Kidney (tissue), 14 donors: ENCODE measurements around the gene EPOP. TPM values are rescaled to one million over a fixed set of nuclear protein-coding genes. Genes with fewer than 3 reads are reported as not detected.

Source experiments
- DNase-seq, 5 donors: peaks; one replicate each; pipeline ENCODE4 v3.0.0-alpha.2; 2013 to 2020
- FAIRE-seq: peaks from 2 replicates; lab custom pipeline; 2012; peaks lifted over from hg19 to GRCh38; lab: Jason Lieb, UNC
- H3K27ac ChIP-seq, 2 donors: one replicate each; pipeline ENCODE4 v1.7.0; 2013; ENCODE audit warnings: low read depth in 2 of 2, low read length in 2 of 2, inconsistent platforms in 1 of 2
- H3K27me3 ChIP-seq: one replicate; pipeline ENCODE4 v1.7.1; 2013; ENCODE audit warnings: low read length, inconsistent platforms; ENCODE audit not compliant: control insufficient read depth, insufficient read depth
- H3K36me3 ChIP-seq, 3 donors: one replicate each; pipeline versions ENCODE4 v1.7.0 to v1.7.1; 2013; ENCODE audit warnings: low read length in 3 of 3, control low read depth in 1 of 3, inconsistent platforms in 1 of 3; ENCODE audit not compliant: insufficient read depth in 3 of 3, control insufficient read depth in 2 of 3
- H3K4me1 ChIP-seq, 3 donors: one replicate each; pipeline versions ENCODE4 v1.7.0 to v1.7.1; 2013; ENCODE audit warnings: low read length in 3 of 3, inconsistent platforms in 1 of 3, low read depth in 1 of 3; ENCODE audit not compliant: control insufficient read depth in 2 of 3, insufficient read depth in 2 of 3
- H3K4me3 ChIP-seq, 3 donors: one replicate each; pipeline versions ENCODE4 v1.7.0 to v1.8.1; 2013; ENCODE audit warnings: low read length in 3 of 3, control low read depth in 1 of 3, inconsistent platforms in 1 of 3
- H3K9ac ChIP-seq, 3 donors: one replicate each; pipeline versions ENCODE4 v1.7.0 to v1.7.1; 2013; ENCODE audit warnings: low read length in 3 of 3, control low read depth in 1 of 3, inconsistent platforms in 1 of 3
- H3K9me3 ChIP-seq, 3 donors: one replicate each; pipeline versions ENCODE4 v1.7.0 to v1.7.1; 2013; ENCODE audit warnings: low read length in 3 of 3, control low read depth in 1 of 3, inconsistent platforms in 1 of 3; ENCODE audit not compliant: control insufficient read depth in 2 of 3, insufficient read depth in 1 of 3
- intact Hi-C: fragments of 100-400 bp; cut with DNase I; formaldehyde crosslinking; loops from one replicate; pipeline ENCODE4 v1.11.1; 2022
- polyA plus RNA-seq: library from polyadenylated mRNA; stranded (reverse); fragments of 350-450 nt; fragmentation: Illumina TruSeq; extraction: RNeasy Lipid Tissue Mini Kit (QIAGEN cat#74804); gene quantifications from one replicate; pipeline ENCODE4 v1.2.3, GENCODE V29; 2014; ENCODE audit warnings: low read depth, low replicate concordance; ENCODE audit not compliant: insufficient read depth
- total RNA-seq: library from RNA; stranded (reverse); fragmentation: NEBNext Ultra II Directional; extraction: Animal tissue kit (Norgen Biotek cat#: 25700); gene quantifications from one replicate; pipeline ENCODE4 v1.2.1, GENCODE V29; 2021
- TF ChIP-seq, protein P1 (sequence below): IDR thresholded peaks from 3 replicates; pipeline ENCODE4 v1.5.1; 2012; ENCODE audit warnings: mild to moderate bottlenecking, moderate library complexity, borderline replicate concordance; ENCODE audit not compliant: insufficient read depth; ENCODE audit errors: extremely low read depth
- donor health status: control.
- donor health status: control.
- donor health status: control.
- donor health status: control.
- donor health status: control.
- donor health status: DM: yes; HTN: yes; CAD: no.
- donor health status: Normal renal cell carcinoma (clear cell type).

EPOP gene
- total and polyA plus RNA-seq, 2 donors from 2014 or later = 0.49 to 1.3 TPM

DNA sequence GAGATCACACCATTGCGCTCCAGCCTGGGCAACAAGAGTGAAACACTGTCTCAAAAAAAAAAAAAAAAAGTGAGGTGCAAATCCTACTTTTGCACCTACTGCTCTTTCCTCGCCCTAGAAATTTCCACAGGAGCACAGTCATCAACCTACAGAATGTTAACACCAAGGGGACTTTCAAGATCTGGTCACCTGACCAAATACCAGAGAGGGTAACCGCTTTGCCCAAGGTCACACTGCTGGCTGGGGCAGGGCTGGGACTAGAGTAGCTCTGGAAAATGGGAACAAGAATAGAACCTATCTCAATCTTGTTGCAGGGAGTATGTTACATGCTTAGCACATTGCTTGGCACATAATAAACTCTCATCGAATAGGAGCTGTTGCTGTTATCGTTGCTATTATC is 24.0 kb upstream of the EPOP start:
- no peaks in the 10 kb centered on the region for H3K27me3 ChIP-seq
- H3K27ac ChIP-seq = no peak overlapping the region
- no peak overlapping the region for H3K9ac ChIP-seq
- H3K4me1 ChIP-seq = peaks cover 3 to 27% (median 20%) of the 10 kb centered on the region in 3 donors
- intact Hi-C loops = no loop called here
- FAIRE-seq (no peak), DNase-seq (no peak)
- TF ChIP-seq, protein P1, sequence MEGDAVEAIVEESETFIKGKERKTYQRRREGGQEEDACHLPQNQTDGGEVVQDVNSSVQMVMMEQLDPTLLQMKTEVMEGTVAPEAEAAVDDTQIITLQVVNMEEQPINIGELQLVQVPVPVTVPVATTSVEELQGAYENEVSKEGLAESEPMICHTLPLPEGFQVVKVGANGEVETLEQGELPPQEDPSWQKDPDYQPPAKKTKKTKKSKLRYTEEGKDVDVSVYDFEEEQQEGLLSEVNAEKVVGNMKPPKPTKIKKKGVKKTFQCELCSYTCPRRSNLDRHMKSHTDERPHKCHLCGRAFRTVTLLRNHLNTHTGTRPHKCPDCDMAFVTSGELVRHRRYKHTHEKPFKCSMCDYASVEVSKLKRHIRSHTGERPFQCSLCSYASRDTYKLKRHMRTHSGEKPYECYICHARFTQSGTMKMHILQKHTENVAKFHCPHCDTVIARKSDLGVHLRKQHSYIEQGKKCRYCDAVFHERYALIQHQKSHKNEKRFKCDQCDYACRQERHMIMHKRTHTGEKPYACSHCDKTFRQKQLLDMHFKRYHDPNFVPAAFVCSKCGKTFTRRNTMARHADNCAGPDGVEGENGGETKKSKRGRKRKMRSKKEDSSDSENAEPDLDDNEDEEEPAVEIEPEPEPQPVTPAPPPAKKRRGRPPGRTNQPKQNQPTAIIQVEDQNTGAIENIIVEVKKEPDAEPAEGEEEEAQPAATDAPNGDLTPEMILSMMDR = no peak
- no peak overlapping the region for H3K4me3 ChIP-seq
- H3K36me3 ChIP-seq = no peaks in the 10 kb centered on the region
- H3K9me3 ChIP-seq = no peaks in the 10 kb centered on the region

DNA sequence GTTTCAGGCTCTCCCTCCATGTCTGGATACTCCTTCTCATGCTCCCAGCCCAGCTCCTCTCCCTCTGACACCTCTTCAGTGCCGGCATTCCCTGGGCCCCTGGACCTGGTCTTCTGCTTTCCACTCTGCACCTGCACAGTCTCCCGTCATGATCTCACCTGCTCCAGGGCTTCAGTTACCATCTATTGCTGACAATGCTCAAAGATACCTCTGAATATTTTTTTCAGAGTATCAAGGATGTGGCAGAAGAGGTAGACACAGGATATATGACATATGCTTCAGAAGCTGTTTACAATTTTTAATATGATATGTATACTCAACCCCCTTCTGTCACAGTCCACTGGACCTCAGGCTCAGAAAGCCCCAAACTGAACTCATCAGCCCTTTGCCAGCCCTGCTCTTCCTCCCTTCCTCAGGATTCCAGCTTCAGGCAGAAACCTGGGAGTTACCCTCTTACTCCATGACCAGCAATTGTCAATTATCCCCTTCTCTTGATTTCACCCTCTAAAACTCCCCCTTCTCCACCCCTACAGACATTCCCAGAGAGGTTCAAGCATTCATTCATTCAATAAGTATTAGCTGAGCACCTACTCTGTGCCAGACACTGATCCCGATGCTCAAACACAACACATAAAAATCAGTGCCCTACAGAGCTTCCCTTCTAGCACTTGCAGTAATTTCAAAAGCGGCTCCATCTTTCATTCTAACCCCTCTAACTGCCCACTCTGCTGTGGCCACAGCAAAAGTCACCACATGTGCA is 22.5 kb upstream of the EPOP start:
- Histone ChIP-seq H3K36me3 (no peaks in the 10 kb centered on the region), H3K27ac (no peak overlapping the region), H3K4me3 (no peak overlapping the region), H3K9ac (no peak overlapping the region), H3K27me3 (no peaks in the 10 kb centered on the region), H3K4me1 (peaks cover 3 to 26% (median 20%) of the 10 kb centered on the region in 3 donors), H3K9me3 (no peaks in the 10 kb centered on the region)
- intact Hi-C loops = no loop called here
- DNase-seq = no peak
- TF ChIP-seq, protein P1 = no peak
- FAIRE-seq = no peak

DNA sequence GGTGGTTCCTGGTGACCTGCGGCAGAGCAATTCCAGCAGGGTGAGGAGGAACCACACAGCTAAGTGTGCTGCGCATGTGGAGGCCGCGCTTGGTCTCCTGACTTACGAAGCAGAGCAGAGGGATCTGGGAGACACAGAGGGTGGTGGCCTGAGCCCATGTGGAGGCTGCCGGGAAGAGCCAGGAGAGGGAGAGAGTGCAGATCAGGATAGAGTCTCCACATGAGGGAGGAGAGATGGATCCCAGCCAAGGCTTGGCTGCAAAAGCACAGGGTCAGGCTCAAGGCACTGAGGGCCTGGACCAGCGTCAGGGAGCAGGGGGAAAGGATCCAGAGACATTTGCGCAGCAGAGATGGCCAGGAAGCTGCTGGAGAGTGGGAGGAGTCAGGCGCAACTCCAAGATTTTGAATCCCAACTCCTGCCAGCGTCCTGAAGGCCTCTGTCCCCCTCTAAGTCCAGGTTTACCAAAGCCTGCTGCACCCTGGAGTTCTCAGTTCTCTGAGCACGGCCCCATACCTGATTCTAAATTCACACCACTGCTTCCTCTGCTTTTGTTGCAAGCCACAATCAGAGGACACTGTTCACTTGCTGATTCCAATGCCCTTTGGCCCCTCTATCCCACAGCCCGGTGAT is 19.1 kb upstream of the EPOP start:
- Histone ChIP-seq H3K36me3 (no peaks in the 10 kb centered on the region), H3K27me3 (no peaks in the 10 kb centered on the region), H3K4me3 (no peak overlapping the region), H3K4me1 (peaks cover 0 to 9% (median 4%) of the 10 kb centered on the region in 3 donors), H3K9me3 (no peaks in the 10 kb centered on the region), H3K9ac (no peak overlapping the region), H3K27ac (peak overlapping the region; percentile 60 to 63)
- FAIRE-seq (no peak), DNase-seq (peak; percentile 47 to 96 (median 52))
- TF ChIP-seq, protein P1 = no peak
- intact Hi-C loops = no loop called here
